Ovary (tissue), 9 donors: ENCODE results near the gene IFI27L1. TPM values are rescaled to one million over a fixed set of nuclear protein-coding genes. Genes with fewer than 3 reads are reported as not detected.

Experiments used
- DNase-seq, 5 donors: peaks; one replicate each; pipeline ENCODE4 v3.0.0-alpha.2; 2019 to 2020
- H3K27ac ChIP-seq, 2 donors: fragments of 200-600 bp; one replicate each; pipeline versions ENCODE4 v1.5.1 to v1.8.0; 2019 to 2022
- H3K27me3 ChIP-seq: fragments of 200-600 bp; one replicate; pipeline ENCODE4 v1.8.0; 2022
- H3K36me3 ChIP-seq: fragments of 200-600 bp; sonication (generic); one replicate; pipeline ENCODE4 v1.5.1; 2019
- H3K4me1 ChIP-seq: one replicate; pipeline ENCODE4 v1.8.1; 2013; ENCODE audit warnings: mild to moderate bottlenecking, moderate library complexity; ENCODE audit not compliant: insufficient read depth
- H3K4me3 ChIP-seq: fragments of 200-600 bp; sonication (generic); one replicate; pipeline ENCODE4 v1.5.1; 2017
- H3K9me3 ChIP-seq, 2 donors: fragments of 200-600 bp in 1 of 2; sonication (generic) in 1 of 2; one replicate each; pipeline versions ENCODE4 v1.5.1 to v1.8.1; 2013 to 2019; ENCODE audit warnings: mild to moderate bottlenecking in 1 of 2, moderate library complexity in 1 of 2
- EP300 ChIP-seq: sonication (generic); formaldehyde crosslinking; IDR thresholded peaks from one replicate; pipeline ENCODE4 v1.6.1; 2017; ENCODE audit warnings: antibody characterized with exemption
- POLR2A ChIP-seq: fragments of 450-650 bp; IDR thresholded peaks from one replicate; pipeline ENCODE4 v1.6.1; 2017; ENCODE audit warnings: antibody characterized with exemption, mild to moderate bottlenecking, moderate library complexity
- WGBS, 3 donors: extraction: QIAGEN DNeasy Blood & Tissue Kit in 1 of 3; methylation state at CpG; one replicate each; pipeline versions ENCODE4 v1.1.5 to v1.1.7; 2013 to 2017; 5-methylcytosine and 5-hydroxymethylcytosine counted together
- intact Hi-C, 4 donors: fragments of 100-400 bp; cut with DNase I; formaldehyde crosslinking; loops; one replicate each; pipeline versions ENCODE4 v1.11.0 to v1.15.1; 2022 to 2023
- polyA plus RNA-seq, 2 donors: library from polyadenylated mRNA; stranded (reverse); fragments of 200-250 nt in 1 of 2; fragments of 350-450 nt in 1 of 2; fragmentation: Illumina TruSeq in 1 of 2; extraction: RNeasy Lipid Tissue Mini Kit (QIAGEN cat#74804) in 1 of 2; gene quantifications; one replicate each; pipeline ENCODE4 v1.2.3, GENCODE V29; 2013 to 2014
- total RNA-seq, 7 donors: library from RNA; depleted of rRNA in 2 of 7; stranded (reverse); fragments of >200 nt in 2 of 7; fragmentation: NEBNext Ultra II Directional in 3 of 7; extraction: Animal tissue kit (Norgen Biotek cat#: 25700) in 3 of 7; gene quantifications; one replicate each; pipeline versions ENCODE4 v1.1.0 to v1.2.4, GENCODE V29; 2016 to 2023
- TF ChIP-seq, protein P1 (sequence below), 3 donors: fragments of 450-650 bp in 2 of 3; fragments of 200-600 bp in 1 of 3; IDR thresholded peaks; one replicate each; pipeline versions ENCODE4 v1.5.1 to v1.8.0; 2016 to 2022; ENCODE audit warnings: antibody characterized with exemption in 3 of 3, mild to moderate bottlenecking in 1 of 3
- donor health status: DM: no; HTN: no; CAD: no; lungs with moderate emphysema.
- donor health status: DM: no; HTN: no; CAD: no.
- donor health status: Bipolar disorder and iron deficiency.
- donor health status: DM: yes; HTN: yes; CAD: no.
- donor health status: DM: no; HTN: no; CAD: no.
- donor health status: DM: yes; HTN: yes; CAD: no.

The IFI27L1 gene
- total and polyA plus RNA-seq, 9 donors: 21.5 to 57.0 (median 32.8) TPM

- intact Hi-C loops: no loop called here
- no peak for DNase-seq
- Histone ChIP-seq H3K36me3 (no peaks in the 10 kb centered on the region), H3K27ac (no peak overlapping the region), H3K27me3 (no peaks in the 10 kb centered on the region), H3K4me3 (no peak overlapping the region), H3K9me3 (no peaks in the 10 kb centered on the region), H3K4me1 (peaks cover 3% of the 10 kb centered on the region)
- 89 to 92% (median 89%) methylated on average over 5 of the region's 5 CpGs for WGBS, 3 donors
- TF ChIP-seq POLR2A: no peak
- TF ChIP-seq EP300: no peak
- TF ChIP-seq, protein P1, sequence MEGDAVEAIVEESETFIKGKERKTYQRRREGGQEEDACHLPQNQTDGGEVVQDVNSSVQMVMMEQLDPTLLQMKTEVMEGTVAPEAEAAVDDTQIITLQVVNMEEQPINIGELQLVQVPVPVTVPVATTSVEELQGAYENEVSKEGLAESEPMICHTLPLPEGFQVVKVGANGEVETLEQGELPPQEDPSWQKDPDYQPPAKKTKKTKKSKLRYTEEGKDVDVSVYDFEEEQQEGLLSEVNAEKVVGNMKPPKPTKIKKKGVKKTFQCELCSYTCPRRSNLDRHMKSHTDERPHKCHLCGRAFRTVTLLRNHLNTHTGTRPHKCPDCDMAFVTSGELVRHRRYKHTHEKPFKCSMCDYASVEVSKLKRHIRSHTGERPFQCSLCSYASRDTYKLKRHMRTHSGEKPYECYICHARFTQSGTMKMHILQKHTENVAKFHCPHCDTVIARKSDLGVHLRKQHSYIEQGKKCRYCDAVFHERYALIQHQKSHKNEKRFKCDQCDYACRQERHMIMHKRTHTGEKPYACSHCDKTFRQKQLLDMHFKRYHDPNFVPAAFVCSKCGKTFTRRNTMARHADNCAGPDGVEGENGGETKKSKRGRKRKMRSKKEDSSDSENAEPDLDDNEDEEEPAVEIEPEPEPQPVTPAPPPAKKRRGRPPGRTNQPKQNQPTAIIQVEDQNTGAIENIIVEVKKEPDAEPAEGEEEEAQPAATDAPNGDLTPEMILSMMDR (IDR thresholded peaks at IDR 0.05): no peak
These were observed 7.4 kb downstream of the IFI27L1 start for GRCh38 chr14:94088516-94088915.

GRCh38 chr14:94089479-94089878 is 8.4 kb downstream of the IFI27L1 start:
- Histone ChIP-seq H3K4me1 (peaks cover 3% of the 10 kb centered on the region), H3K36me3 (no peaks in the 10 kb centered on the region), H3K9me3 (no peaks in the 10 kb centered on the region), H3K27me3 (no peaks in the 10 kb centered on the region), H3K27ac (no peak overlapping the region), H3K4me3 (no peak overlapping the region)
- intact Hi-C loops: no loop called here
- TF ChIP-seq POLR2A: no peak
- TF ChIP-seq, protein P1 (IDR thresholded peaks at IDR 0.05): no peak
- no peak for TF ChIP-seq EP300
- DNase-seq: no peak
- 94 to 97% (median 96%) methylated on average over 4 of the region's 4 CpGs for WGBS, 3 donors

GRCh38 chr14:94093418-94093817 is 12.3 kb downstream of the IFI27L1 start:
- H3K9me3 ChIP-seq: no peaks in the 10 kb centered on the region
- no peak overlapping the region for H3K4me3 ChIP-seq
- no peak overlapping the region for H3K27ac ChIP-seq
- no peaks in the 10 kb centered on the region for H3K36me3 ChIP-seq
- no peaks in the 10 kb centered on the region for H3K4me1 ChIP-seq
- TF ChIP-seq POLR2A (no peak), EP300 (no peak)
- TF ChIP-seq, protein P1 (IDR thresholded peaks at IDR 0.05): no peak
- intact Hi-C loops: no loop called here
- DNase-seq: no peak
- 92 to 100% (median 92%) methylated on average over 2 of the region's 2 CpGs for WGBS, 3 donors
- no peaks in the 10 kb centered on the region for H3K27me3 ChIP-seq

DNA sequence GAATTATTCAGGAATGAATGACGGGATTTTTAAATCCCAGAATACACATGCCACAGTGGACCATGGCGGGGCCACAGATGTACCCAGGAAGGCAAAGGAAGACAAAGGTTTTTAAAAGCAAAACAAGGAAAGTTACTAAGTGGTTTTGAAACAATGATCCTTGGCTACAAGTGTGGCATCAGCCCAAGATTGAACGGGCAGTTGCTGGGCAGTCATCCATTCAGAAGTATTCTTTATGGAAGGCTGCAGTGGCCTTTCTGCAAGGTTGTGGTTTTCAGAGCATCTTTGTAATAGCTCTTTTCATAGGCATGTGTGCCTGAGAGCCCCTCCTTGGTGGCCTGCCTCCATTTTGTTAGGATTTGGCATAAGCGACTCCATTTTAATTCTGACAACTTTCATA is 16.0 kb downstream of the IFI27L1 start:
- no peak for TF ChIP-seq EP300
- TF ChIP-seq POLR2A: no peak
- TF ChIP-seq, protein P1 (IDR thresholded peaks at IDR 0.05): no peak
- H3K4me1 ChIP-seq: no peaks in the 10 kb centered on the region
- H3K9me3 ChIP-seq: no peaks in the 10 kb centered on the region
- no peak overlapping the region for H3K27ac ChIP-seq
- intact Hi-C loops: no loop called here
- H3K36me3 ChIP-seq: no peaks in the 10 kb centered on the region
- no peak for DNase-seq
- H3K27me3 ChIP-seq: no peaks in the 10 kb centered on the region
- 93 to 96% (median 93%) methylated on average over 4 of the region's 4 CpGs for WGBS, 3 donors
- no peak overlapping the region for H3K4me3 ChIP-seq
